ENCODE data around the gene NKX6-2.

DNA sequence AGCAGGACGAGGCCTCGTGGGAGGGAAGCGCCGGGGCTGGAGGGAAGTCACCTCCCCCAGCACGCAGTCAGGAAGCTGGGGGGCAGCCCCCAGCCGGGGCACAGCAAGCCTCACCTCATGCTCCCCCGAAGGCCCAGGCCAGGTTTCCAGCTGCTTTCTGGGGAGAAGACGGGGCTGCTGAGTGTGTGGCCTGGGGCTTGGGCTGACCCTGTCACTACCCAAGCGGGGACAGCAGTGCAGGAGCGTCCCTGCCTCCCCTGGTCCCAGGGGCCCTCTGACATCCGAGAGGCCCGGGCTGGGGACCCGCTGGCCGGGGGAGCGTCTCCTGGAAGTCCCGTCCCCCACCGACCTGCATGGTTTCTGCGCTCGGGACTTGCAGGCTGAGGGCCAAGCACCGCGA lies 19.7 kb upstream of the NKX6-2 start:
- TF ChIP-seq, protein P1, sequence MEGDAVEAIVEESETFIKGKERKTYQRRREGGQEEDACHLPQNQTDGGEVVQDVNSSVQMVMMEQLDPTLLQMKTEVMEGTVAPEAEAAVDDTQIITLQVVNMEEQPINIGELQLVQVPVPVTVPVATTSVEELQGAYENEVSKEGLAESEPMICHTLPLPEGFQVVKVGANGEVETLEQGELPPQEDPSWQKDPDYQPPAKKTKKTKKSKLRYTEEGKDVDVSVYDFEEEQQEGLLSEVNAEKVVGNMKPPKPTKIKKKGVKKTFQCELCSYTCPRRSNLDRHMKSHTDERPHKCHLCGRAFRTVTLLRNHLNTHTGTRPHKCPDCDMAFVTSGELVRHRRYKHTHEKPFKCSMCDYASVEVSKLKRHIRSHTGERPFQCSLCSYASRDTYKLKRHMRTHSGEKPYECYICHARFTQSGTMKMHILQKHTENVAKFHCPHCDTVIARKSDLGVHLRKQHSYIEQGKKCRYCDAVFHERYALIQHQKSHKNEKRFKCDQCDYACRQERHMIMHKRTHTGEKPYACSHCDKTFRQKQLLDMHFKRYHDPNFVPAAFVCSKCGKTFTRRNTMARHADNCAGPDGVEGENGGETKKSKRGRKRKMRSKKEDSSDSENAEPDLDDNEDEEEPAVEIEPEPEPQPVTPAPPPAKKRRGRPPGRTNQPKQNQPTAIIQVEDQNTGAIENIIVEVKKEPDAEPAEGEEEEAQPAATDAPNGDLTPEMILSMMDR (optimal IDR thresholded peaks at IDR 0.05 in 1 of 3, IDR thresholded peaks at IDR 0.05 in 1 of 3, conservative IDR thresholded peaks at IDR 0.05 in 1 of 3; ENCODE audit: extremely low read depth in 1 of 3, insufficient read depth in 2 of 3, low read length in 3 of 3), result no peak
- no peak for TF ChIP-seq EZH2 (IDR thresholded peaks at IDR 0.05; ENCODE audit: low read length)
